GM19043 (cell line): ENCODE results near the gene ROR1.

Experiments
- ATAC-seq: cut with Tn5 transposase; IDR thresholded peaks from one replicate; pipeline ENCODE4 v1.9.1; 2021; ENCODE audit warnings: low read depth; ENCODE audit not compliant: unreplicated experiment

The ROR1 gene

DNA sequence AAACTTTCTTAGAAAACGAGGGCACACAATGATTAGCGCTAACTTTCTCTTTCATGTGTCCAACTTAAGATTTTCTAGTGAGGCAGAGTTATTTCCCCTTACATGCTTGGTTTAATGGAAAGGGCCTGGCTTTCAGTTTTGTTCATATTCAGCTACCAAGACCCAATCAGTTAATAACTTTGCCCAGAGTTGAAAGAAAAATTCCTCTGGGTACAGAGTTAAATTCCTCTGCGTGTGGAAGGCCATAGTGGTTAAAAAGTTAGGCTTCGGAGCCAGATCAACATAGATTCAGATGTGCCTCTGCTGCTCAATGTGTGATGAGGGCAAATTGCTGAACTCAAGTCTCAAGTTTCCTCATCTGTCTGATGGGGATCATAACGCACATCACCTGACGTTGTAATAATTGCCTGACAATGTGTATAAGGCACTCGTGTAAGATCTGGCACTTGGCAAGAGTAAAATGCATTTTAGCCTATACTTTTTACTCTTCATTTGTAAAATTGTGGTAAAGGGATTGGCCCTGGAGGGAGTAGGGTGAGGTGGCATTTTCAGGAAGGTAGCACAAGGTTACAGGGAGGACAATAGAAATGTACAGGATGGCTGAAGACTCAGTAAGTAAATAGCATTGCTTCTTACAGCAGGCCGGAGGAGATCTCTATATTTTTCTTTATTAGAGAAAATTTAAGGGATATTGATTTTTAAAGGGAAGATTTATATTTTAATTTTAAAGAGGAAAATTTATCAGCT lies 103.4 kb downstream of the ROR1 start:
- ATAC-seq = no peak

- no peak for ATAC-seq
These were observed 104.0 kb downstream of the ROR1 start for GRCh38 chr1:63877816-63878215.

GRCh38 chr1:63878932-63879331 lies 105.1 kb downstream of the ROR1 start:
- no peak for ATAC-seq

- ATAC-seq = no peak
These were observed 107.2 kb downstream of the ROR1 start for GRCh38 chr1:63880958-63881576.

GRCh38 chr1:63882048-63882704 lies 108.4 kb downstream of the ROR1 start:
- no peak for ATAC-seq

DNA sequence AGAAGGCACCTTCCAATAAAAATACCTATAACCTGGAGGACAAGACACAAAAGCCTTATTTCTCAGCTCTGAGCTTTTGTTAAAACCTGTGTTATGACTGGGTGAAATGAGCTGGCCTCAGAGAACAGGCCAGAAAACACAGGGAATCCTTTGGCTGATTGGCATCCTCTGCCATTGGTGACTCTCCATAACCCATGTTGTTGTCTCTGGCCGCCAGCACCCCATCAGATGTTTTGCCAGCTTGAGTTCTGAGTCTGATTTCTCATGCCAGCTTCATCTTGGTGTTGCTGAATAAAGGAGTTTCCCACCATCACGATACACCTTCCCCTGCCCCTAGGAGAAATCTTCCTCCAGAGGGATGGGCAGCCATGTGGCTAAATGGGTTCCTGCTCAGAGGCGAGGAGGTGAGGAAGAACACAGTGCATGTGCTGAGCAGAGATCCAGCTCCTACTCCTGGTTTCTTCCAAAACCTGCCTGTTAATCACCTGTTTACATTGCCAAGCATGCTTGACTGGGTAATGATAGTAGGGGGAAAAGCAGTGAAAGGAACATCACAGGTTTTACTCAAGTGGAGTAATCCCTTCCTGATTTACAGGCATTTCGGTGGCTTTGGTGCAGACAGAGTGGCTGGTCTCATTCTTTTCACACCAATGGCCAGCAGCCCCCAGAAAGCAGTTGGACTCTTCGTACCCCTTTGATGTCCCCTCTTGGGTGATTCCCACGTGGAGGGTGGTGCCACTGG lies 109.8 kb downstream of the ROR1 start:
- ATAC-seq = no peak

- ATAC-seq = no peak
These were observed 110.7 kb downstream of the ROR1 start for GRCh38 chr1:63884486-63884885.

- ATAC-seq = no peak
These were observed 112.1 kb downstream of the ROR1 start for GRCh38 chr1:63885899-63886298.

DNA sequence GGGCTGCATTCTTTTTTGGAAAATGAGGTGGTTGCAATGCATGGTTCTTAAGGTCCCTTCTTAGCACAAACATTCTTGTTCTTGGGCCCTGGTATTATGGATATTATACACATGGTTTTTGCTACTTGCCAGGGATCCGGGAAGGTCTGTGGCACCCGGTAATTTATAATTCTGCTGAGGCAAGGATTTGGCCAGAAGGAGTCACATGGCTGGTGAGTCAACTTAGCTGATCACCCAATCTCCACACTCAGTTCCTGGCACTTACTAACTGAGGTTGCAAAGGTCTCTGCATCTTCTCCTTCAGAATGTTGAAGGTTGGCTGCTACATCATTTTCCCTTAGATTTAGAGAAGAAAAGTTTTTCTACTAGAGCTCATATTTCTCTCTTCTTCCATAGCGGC lies 112.5 kb downstream of the ROR1 start:
- no peak for ATAC-seq

GRCh38 chr1:63887809-63888208 lies 114.0 kb downstream of the ROR1 start:
- ATAC-seq = no peak

GRCh38 chr1:63888984-63889383 lies 115.2 kb downstream of the ROR1 start:
- no peak for ATAC-seq

DNA sequence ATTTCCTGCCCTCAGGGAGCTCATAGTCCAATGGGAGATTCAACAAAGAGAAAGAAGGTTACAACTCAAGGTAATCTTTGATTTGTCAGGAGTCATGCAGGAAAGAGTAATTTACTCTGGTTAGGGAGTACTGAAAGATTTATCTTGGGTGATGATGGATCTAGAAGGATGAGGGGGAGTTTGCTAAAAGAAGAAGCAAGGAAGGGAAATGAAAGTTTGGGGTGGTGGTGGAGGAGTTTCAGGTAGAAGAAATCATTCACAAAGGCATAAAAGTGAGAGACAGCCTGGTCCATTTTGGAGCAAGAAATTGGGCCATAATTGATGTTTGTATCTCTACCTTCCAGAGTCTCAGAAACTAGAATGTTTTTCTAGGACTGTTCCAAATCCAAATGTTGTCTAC lies 116.7 kb downstream of the ROR1 start:
- ATAC-seq = no peak

GRCh38 chr1:63891060-63891690 lies 117.4 kb downstream of the ROR1 start:
- ATAC-seq = no peak

DNA sequence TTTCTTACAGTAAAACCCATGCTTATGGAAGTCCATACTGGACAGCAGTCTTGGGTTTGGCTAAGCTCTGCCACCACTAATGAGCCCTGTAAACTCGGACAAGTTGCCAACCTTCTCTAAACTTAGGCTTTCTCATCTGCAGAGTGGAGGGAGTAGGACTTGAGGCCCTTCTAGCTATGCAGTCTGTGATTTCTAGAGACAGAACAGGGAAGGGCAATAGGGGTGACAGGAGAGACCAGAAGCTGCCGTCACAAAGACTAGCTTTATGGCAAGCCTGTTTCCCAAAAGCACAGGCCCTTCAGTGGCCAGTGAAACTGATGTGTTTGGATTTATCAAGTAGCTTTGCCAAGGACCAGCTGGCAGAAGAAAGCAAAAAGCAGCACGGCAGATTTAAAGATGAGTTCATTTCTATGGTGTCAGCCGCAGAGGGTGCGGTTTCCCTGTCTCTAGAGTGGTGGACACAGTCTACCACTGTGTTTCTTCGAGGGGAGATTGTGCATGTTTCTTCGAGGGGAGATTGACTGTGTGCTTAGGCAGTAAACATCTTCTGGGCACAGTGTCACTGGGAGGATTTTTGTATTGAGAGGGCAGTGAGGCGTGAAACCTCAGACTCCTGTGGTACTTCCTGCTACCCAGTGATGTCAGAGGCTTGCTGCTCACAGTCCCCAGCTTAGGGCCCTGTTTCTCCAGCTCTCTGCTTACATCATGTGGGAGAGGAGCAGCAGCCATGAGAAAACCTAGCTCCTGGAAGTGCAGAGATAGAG lies 119.0 kb downstream of the ROR1 start:
- ATAC-seq = peak; percentile 98

DNA sequence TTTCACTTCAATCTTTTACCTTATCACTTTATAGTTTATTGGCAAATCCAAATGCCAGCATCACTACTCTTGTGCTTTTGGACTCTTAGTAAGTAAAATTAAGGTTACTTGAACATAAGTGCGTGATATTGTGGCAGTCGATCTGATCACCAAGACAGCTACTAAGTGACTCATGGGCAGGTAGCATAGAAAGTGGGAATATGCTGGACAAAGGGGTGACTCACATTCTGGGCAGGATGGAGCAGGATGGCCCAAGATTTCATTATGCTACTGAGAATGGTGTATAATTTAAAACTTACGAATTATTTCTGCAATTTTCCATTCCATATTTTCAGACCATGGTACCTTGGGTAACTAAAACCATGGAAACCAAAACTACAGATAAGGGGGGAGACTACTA lies 120.2 kb downstream of the ROR1 start:
- no peak for ATAC-seq

DNA sequence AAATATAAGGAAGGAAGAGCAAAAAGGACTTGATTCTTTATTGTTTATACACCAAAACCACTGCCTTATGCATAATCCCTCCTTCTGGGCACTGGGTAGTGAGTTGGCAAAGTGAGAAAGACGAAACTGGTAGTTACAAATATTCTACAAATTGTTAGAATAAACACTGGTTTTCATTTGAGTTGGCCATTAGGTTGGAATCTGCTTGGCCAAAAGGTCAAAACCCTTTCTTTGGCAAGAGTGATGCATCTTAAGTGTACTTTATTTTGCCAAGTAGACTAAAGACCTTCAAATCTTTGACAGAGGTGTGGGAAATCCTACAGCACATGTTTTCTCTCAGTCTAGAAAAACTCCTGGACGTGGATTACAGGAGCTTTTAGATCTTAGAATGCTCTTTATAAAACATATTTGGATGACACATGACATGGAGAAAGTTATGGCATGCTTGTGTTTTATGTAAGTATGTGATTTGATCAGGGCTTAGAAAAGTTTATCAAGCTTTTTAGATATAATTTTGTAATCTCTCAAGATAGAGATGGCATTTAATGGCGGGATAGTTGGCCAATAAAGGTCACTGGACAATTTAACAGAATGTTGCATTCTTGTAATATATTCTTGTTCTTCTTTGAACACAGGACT lies 120.9 kb downstream of the ROR1 start:
- no peak for ATAC-seq

DNA sequence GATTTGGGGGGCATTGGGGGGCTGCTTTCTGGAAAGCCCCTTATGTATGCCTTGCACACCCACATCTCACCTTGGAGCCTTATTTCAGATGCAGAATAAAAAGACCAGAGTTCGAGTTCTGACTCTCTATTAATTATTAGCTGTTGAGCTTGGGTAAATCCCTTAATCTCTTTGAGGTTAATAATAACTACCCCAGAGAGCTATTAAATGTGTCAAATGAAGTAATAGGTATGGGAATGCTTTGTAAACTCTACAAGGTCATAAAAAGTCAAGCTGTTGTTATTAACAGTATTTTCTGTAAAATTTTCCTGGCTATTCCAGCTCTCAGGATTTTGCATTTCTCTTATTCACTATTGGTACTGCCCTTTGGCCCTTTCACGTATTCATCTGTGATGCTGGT lies 122.9 kb downstream of the ROR1 start:
- no peak for ATAC-seq

GRCh38 chr1:63898428-63899196 lies 124.8 kb downstream of the ROR1 start:
- ATAC-seq = no peak

- no peak for ATAC-seq
These were observed 127.3 kb downstream of the ROR1 start for GRCh38 chr1:63901094-63901493.
